GM12865 (cell line): Measurements from ENCODE around the gene GNG12.

Experiments
- DNase-seq: peaks from one replicate; pipeline ENCODE4 v3.0.0; 2010; ENCODE audit warnings: low read depth
- H3K4me3 ChIP-seq: 2 replicates; pipeline ENCODE4 v1.5.1; 2011; ENCODE audit warnings: mild to moderate bottlenecking, low read depth, low read length, control low read depth
- CTCF ChIP-seq: IDR thresholded peaks from 2 replicates; pipeline ENCODE4 v1.5.1; 2011; ENCODE audit warnings: low read length, control low read depth, low read depth, inconsistent platforms; ENCODE audit not compliant: insufficient read depth; ENCODE audit errors: missing control alignments

The GNG12 gene

GRCh38 chr1:67690411-67690810 is 142.9 kb downstream of the GNG12 start:
- DNase-seq: no peak
- TF ChIP-seq CTCF: no peak
- H3K4me3 ChIP-seq: no peak overlapping the region

GRCh38 chr1:67690018-67690363 is 143.3 kb downstream of the GNG12 start:
- TF ChIP-seq CTCF: no peak
- H3K4me3 ChIP-seq: no peak overlapping the region
- DNase-seq: no peak

GRCh38 chr1:67689267-67690017 is 143.8 kb downstream of the GNG12 start:
- H3K4me3 ChIP-seq: no peak overlapping the region
- TF ChIP-seq CTCF: no peak
- no peak for DNase-seq

- no peak for DNase-seq
- H3K4me3 ChIP-seq: no peak overlapping the region
- no peak for TF ChIP-seq CTCF
Observed at GRCh38 chr1:67688526-67689219, 144.6 kb downstream of the GNG12 start.

- H3K4me3 ChIP-seq: peak overlapping the region; percentile 63
- no peak for DNase-seq
- no peak for TF ChIP-seq CTCF
Observed at GRCh38 chr1:67687649-67688048, 145.6 kb downstream of the GNG12 start.

- DNase-seq: peak; percentile 52
- peak overlapping the region; percentile 63 for H3K4me3 ChIP-seq
- TF ChIP-seq CTCF: no peak
Observed at GRCh38 chr1:67687198-67687545, 146.1 kb downstream of the GNG12 start.
